ENCODE results near the gene CMYA5. TPM values are rescaled to one million over a fixed set of nuclear protein-coding genes. Genes with fewer than 3 reads are reported as not detected.

CMYA5 gene
- total RNA-seq, 2 donors from 2014 or later: 1.6 to 5.6 TPM

- H3K4me1 ChIP-seq (ENCODE audit: control insufficient read depth in 1 of 2, low read depth in 2 of 2): no peaks in the 10 kb centered on the region
- no peak for TF ChIP-seq CTCF (IDR thresholded peaks at IDR 0.05)
- no peak for DNase-seq (ENCODE audit: low spot score)
Observed at GRCh38 chr5:79806741-79807140, 117.1 kb downstream of the CMYA5 start.

GRCh38 chr5:79809743-79810142 is 120.1 kb downstream of the CMYA5 start:
- Histone ChIP-seq H3K4me3 (no peak overlapping the region), H3K4me1 (ENCODE audit: control insufficient read depth in 1 of 2, low read depth in 2 of 2) (no peaks in the 10 kb centered on the region), H3K27ac (no peak overlapping the region), H3K9me3 (no peaks in the 10 kb centered on the region), H3K36me3 (no peaks in the 10 kb centered on the region), H3K27me3 (replicated peaks; ENCODE audit: insufficient read depth) (no peaks in the 10 kb centered on the region)
- DNase-seq (ENCODE audit: low spot score): no peak
- ATAC-seq (ENCODE audit: insufficient number of reproducible peaks, low FRiP score, low read depth): no peak
- no peak for TF ChIP-seq CTCF (IDR thresholded peaks at IDR 0.05)

More at GRCh38 chr5:79806741-79807140, 117.1 kb downstream of the CMYA5 start:
- Histone ChIP-seq H3K27ac (no peak overlapping the region), H3K27me3 (replicated peaks; ENCODE audit: insufficient read depth) (no peaks in the 10 kb centered on the region), H3K36me3 (no peaks in the 10 kb centered on the region), H3K9me3 (no peaks in the 10 kb centered on the region), H3K4me3 (no peak overlapping the region)
- no peak for ATAC-seq (ENCODE audit: insufficient number of reproducible peaks, low FRiP score, low read depth)

GRCh38 chr5:79811081-79811480 is 121.4 kb downstream of the CMYA5 start:
- H3K4me1 ChIP-seq (ENCODE audit: control insufficient read depth in 1 of 2, low read depth in 2 of 2): no peaks in the 10 kb centered on the region
- no peaks in the 10 kb centered on the region for H3K27me3 ChIP-seq (replicated peaks; ENCODE audit: insufficient read depth)
- H3K27ac ChIP-seq: no peak overlapping the region
- DNase-seq (ENCODE audit: low spot score) (no peak), ATAC-seq (ENCODE audit: insufficient number of reproducible peaks, low FRiP score, low read depth) (no peak)
- H3K4me3 ChIP-seq: no peak overlapping the region
- H3K9me3 ChIP-seq: no peaks in the 10 kb centered on the region
- H3K36me3 ChIP-seq: no peaks in the 10 kb centered on the region
- no peak for TF ChIP-seq CTCF (IDR thresholded peaks at IDR 0.05)

GRCh38 chr5:79811904-79812303 is 122.3 kb downstream of the CMYA5 start:
- Histone ChIP-seq H3K9me3 (no peaks in the 10 kb centered on the region), H3K4me3 (no peak overlapping the region), H3K36me3 (no peaks in the 10 kb centered on the region), H3K4me1 (ENCODE audit: control insufficient read depth in 1 of 2, low read depth in 2 of 2) (no peaks in the 10 kb centered on the region), H3K27me3 (replicated peaks; ENCODE audit: insufficient read depth) (no peaks in the 10 kb centered on the region), H3K27ac (no peak overlapping the region)
- no peak for TF ChIP-seq CTCF (IDR thresholded peaks at IDR 0.05)
- DNase-seq (ENCODE audit: low spot score) (no peak), ATAC-seq (ENCODE audit: insufficient number of reproducible peaks, low FRiP score, low read depth) (no peak)

- ATAC-seq (ENCODE audit: insufficient number of reproducible peaks, low FRiP score, low read depth) (no peak), DNase-seq (ENCODE audit: low spot score) (no peak)
- H3K36me3 ChIP-seq: no peaks in the 10 kb centered on the region
- no peak overlapping the region for H3K27ac ChIP-seq
- H3K27me3 ChIP-seq (replicated peaks; ENCODE audit: insufficient read depth): no peaks in the 10 kb centered on the region
- no peak overlapping the region for H3K4me3 ChIP-seq
- H3K9me3 ChIP-seq: no peaks in the 10 kb centered on the region
- TF ChIP-seq CTCF (IDR thresholded peaks at IDR 0.05): no peak
- H3K4me1 ChIP-seq (ENCODE audit: control insufficient read depth in 1 of 2, low read depth in 2 of 2): no peaks in the 10 kb centered on the region
Observed at GRCh38 chr5:79814699-79815098, 125.1 kb downstream of the CMYA5 start.
